ENCODE measurements around the gene SPEM3.

The SPEM3 gene

GRCh38 chr17:7459961-7460545 is 31.4 kb downstream of the SPEM3 start:
- H3K27ac ChIP-seq = no peak overlapping the region
- TF ChIP-seq CTCF (conservative IDR thresholded peaks at IDR 0.05) = no peak

- H3K27ac ChIP-seq = no peak overlapping the region
- no peak for TF ChIP-seq CTCF (conservative IDR thresholded peaks at IDR 0.05)
These were observed 32.4 kb downstream of the SPEM3 start for GRCh38 chr17:7460850-7461660.

GRCh38 chr17:7462474-7463371 is 34.1 kb downstream of the SPEM3 start:
- H3K27ac ChIP-seq = no peak overlapping the region
- TF ChIP-seq CTCF (conservative IDR thresholded peaks at IDR 0.05) = no peak

GRCh38 chr17:7463372-7463846 is 34.8 kb downstream of the SPEM3 start:
- H3K27ac ChIP-seq = no peak overlapping the region
- TF ChIP-seq CTCF (conservative IDR thresholded peaks at IDR 0.05) = no peak

GRCh38 chr17:7464081-7464480 is 35.4 kb downstream of the SPEM3 start:
- TF ChIP-seq CTCF (conservative IDR thresholded peaks at IDR 0.05) = no peak
- H3K27ac ChIP-seq = no peak overlapping the region

- H3K27ac ChIP-seq = no peak overlapping the region
- TF ChIP-seq CTCF (conservative IDR thresholded peaks at IDR 0.05) = no peak
These were observed 37.1 kb downstream of the SPEM3 start for GRCh38 chr17:7465597-7466275.

Data from VCaP (cell line).